Stimulated activated CD4-positive, alpha-beta T cell treated with anti-CD3 and anti-CD28 coated beads, Interleukin-12 subunit alpha, Interleukin-12 subunit beta, amount 100 ng/mL, for 24 hours (primary cell): ENCODE results near the gene OSBPL10.

Experiments
- DNase-seq, 2 experiments: peaks; one replicate each; pipeline ENCODE4 v3.0.0-alpha.2; 2020; ENCODE audit warnings: low read depth in 2 of 2

The OSBPL10 gene

DNA sequence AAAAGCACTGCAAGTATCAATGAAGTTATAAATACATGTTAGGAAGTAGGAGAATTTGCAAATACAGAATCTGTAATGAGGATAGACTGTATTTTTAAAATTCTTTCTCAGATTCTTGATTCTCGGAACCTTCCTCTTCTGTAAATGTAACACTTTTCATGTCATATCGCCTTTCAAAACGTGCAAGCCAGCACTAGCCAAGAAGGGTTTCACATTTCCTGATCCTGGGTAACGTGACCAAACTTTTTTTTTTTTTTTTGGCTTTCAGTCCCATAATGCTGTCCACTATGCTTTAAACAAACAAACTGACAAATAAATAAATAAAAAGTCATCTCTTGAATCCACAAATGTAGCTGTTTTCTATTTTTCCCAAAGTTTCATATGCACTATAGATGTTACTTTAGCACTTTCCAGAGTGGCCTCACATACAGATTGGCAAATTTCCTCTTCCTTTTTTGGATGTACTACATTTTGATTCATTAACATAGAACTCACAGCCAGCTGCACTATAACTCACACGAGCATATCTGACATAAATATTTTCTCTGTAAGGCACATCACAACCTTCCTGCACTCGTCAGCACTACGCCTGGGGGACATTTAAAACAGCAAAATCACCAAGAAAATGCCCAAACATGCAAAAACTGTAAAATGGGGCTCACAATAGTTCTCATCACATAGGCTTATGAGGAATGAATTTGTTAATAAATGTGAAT, 208.1 kb downstream of the OSBPL10 start:
- DNase-seq, result no peak

DNA sequence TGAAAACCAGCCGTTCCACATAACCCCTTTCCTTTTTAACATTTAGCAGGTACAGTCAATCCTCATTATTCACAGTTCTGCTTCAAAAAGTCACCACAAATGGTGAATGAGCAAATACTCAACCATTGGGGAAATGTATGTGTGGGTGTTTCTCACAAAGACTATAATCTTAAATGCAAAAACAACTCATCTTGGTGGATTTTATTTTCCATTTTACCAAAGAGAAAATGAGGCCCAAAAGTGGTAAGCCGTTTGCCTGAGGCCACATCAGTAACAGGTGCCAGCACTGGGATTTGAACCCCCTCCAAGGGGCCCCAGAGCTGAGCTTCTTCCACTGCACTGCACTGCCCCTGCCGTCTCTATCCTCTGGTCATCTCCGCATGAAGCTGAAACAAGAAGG, 208.8 kb downstream of the OSBPL10 start:
- no peak for DNase-seq

DNA sequence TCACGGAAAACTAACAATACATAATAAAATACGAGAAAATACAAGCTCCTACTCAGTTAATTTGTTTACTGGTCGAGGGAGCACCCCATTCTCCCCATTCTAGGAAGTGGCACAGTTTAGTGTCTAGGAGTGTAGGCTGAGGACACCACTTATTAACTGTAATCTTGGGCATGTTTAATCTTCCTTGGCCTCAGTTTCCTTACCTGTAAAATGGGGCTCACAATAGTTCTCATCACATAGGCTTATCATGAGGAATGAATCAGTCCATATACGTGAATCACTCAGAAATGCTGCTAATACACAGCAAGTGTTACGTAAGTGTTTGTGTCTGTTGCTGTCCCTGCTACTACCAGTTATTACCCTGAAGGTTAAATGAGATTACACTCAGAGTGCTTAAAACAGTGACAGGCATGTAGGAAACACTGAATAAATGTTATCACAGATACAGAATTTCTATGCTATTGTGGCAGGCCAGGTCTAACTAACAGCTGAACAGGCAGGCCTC, 210.2 kb downstream of the OSBPL10 start:
- no peak for DNase-seq

DNA sequence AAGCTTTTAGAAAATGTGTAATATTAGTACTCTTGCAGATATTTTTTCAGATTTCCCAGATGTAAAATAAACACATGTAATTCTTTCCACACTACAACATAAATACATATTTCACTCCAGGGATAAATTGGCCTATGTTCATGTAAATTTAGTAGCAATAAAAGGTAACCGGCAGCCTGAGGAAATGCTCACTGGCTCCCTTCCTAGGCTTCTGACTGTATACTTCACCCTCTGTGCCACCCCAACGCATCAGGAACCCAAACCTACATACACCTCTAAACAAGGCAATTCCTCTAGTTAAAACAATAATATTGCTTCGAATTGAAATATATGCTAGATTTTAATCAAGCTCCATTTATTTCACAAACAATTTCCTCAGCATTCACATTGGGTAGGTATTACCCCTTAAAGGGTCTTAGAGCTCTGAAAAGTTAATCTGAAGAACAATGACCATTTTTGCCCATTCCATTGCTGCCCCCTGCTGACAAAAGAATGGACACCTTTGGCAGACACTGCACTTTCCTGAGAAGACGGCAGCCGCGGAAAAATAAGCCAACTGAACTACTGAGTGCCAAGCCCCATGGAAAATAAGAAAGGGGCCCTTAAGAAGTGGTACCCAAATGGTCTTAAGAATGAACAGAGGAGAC, 212.5 kb downstream of the OSBPL10 start:
- DNase-seq, result peak; percentile 15 to 37

DNA sequence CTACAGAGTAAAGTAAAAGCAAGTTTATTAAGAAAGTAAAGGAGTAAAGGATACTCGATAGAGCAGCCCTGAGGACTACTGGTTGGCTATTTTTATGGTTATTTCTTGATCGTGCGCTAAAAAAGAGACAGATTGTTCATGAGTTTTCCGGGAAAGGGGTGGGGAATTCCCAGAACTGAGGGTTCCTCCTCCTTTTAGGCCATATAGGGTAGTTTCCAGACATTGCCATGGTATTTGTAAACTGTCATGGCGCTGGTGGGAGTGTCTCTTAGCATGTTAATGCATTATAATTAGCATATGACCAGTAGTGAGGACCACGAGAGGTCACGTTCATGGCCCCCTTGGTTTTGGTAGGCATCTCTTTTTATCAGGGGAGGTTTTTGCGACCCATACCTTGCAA, 213.1 kb downstream of the OSBPL10 start:
- no peak for DNase-seq

DNA sequence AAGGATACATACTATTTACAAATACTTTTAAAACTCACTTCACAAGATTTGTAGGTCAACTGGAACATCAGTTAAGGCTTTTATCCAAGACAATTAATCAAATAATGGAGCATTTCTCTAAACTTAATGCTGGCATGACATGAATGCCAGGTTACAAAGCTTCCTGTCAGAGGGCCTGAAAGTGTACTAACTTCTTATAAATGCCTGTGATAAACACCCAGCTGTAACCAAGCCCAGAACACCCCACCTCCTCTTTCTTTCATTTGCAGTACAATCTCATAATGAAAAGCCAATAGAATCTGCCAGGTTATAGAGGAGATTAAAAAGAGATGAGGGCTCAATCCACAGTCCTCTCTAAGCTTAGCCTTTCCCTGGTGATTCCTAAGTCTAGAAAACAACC, 214.4 kb downstream of the OSBPL10 start:
- no peak for DNase-seq

DNA sequence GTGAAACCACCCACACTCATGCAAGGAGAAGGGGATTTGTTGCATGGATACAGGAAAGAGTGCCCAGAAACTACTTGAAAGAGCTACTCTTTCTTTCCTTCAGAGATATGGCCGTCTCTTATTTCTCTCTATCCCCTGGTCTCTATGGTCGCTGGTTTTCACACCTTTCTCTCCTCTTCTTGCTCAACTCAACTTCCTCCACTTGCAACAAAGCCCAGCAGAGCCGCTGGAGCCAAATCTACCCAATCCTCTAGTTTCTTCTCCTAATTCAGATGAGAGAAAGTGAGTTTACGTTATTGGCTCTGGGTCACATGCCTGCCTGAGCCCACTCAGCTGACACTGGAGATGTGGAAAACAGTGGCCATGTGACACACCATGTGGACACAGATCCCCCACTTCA, 215.2 kb downstream of the OSBPL10 start:
- no peak for DNase-seq

DNA sequence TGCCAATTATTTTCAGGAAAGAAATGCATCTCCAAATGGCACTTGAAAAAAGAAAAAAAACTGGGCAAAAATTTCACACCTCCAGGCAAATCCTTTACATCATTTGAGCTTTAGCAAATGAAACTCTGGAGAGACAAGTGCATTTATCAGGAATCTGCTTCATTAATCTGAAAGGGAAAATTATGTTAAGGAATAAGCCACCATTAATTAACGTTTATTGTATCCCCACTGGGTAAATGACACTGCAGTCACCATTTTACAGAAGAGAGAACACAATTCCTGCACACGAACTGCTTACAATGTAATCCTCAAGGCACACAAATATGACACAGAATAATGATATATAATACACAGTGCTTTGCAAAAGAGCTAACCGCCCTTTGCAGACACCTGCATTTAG, 217.3 kb downstream of the OSBPL10 start:
- no peak for DNase-seq

DNA sequence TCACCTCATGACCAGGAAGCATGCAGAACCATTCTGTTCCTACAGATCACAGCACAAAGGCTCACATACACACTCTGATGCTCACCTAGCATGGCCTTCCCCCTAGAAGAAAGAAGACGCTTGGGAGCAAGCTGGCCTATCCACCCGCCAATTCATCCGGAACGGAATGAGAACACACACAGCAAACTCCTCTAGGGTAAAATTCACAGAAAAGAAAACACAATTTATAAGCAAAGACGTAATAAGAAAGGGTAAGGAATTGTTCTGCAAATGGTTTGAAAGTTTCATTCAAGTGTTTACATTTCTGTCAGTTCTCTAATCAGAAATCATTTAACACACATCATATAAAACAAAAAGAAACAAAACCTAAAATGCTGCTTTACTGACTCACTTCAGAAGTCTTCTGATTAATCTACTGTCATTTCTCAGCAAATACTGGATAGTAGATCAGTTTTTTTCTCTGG, 218.1 kb downstream of the OSBPL10 start:
- DNase-seq, result no peak

DNA sequence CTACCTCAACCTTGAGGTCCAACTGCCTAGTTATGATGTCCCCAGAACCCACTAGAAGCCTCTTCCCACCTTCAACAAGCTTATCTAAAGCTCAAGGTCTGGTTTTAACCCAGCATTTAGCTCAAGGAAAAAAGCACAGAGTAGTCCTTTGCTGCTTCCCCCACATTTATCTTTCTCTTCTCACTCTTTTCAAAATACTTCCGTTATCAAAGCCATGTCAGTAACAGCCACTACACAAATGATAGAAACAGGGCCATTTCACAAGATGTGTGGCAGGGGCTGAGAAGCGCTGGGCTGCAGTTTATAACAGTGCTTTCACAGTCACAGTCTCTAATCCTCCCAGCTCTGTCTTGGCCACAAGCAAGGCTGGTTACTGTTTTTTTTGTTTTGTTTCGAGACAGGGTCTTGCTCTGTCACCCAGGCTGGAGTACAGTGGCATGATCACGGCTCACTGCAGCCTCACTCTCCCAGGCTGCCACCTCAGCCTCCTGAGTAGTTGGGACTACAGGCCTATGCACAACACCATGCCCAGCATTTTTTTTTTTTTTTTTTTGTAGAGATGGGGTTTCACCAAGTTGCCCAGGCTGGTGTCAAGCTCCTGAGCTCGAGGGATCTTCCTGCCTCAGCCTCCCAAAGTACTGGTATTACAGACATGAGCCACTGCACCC, 218.8 kb downstream of the OSBPL10 start:
- no peak for DNase-seq

DNA sequence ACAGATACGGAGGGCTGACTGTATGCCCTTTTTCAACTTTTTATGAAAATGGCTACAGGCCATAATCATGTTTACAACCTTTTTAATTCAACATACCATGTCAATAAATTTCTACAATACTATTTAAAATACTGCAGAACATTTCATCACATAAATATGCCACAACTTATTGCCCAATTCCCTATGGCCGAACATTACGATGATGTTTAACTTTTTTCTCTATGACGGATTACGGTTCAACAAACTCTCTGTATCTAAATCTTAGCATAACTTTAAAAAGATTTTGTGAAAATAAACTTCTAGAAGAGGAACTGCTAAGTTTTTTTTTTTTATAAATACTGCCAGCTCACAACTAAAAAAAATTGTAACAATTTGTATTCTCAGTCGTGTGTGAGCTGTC, 220.4 kb downstream of the OSBPL10 start:
- DNase-seq, result no peak

DNA sequence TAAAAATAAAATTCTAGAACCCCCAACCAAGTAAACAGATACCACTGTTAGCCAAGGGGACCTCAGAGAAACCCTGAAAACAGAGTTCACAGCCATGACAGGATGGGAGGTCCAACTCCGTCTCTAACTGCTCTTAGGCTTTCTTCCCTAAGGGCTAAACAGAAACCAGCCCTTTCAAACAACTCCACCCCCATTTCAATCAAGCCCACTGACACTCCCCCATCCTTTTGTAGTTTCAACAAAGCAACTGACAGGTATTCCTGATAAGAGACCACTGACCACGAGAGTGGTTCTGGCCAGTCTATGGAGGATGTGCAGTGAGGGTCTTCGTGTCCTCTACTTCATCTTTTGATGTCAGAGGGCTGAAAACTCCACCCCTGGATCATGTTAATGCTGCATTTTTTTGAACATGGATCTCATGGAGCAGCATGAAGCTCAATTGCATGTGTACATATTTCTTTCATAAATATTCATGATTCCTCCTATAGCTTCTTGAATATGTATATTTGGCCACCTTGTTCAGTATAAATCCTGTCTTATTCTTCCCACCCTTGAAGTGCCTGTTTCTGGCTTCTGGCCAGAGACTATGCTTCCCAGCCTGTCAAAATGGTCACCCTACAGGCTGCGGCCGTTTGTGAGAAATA, 222.6 kb downstream of the OSBPL10 start:
- no peak for DNase-seq

DNA sequence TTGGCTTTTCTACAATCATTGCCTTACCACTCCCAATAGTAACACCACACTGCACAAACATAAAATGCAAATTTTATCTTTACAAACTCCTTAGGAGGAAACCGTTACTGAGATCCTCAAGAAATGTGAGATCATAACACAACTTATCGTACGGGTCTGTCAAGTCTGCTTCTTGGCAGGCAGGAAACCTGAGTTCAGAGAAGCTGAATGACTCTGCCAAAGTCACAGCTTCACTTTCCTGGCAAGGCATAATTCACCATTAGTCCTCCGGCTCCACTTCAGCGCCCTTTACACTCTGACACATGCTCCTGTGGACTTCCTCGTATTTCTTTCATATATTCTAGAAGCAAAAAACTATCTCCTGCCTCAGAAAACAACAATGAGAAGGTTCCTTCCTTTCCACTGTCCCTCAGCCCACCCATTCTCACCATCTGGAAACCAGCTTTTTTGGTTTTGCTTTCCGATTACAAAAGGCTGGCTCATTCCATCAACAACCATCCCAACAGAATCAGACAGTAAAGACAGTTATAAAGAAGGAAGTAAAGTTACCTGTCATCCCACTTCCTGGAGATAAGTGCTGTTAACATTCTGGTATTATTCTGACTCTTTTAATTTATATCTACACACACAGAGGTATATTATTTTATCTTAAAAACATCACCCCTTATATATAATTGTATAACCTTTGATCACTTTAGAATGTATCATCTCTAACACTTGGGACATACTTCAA, 225.0 kb downstream of the OSBPL10 start:
- peak in 1 of 2 experiments; percentile 10 for DNase-seq

DNA sequence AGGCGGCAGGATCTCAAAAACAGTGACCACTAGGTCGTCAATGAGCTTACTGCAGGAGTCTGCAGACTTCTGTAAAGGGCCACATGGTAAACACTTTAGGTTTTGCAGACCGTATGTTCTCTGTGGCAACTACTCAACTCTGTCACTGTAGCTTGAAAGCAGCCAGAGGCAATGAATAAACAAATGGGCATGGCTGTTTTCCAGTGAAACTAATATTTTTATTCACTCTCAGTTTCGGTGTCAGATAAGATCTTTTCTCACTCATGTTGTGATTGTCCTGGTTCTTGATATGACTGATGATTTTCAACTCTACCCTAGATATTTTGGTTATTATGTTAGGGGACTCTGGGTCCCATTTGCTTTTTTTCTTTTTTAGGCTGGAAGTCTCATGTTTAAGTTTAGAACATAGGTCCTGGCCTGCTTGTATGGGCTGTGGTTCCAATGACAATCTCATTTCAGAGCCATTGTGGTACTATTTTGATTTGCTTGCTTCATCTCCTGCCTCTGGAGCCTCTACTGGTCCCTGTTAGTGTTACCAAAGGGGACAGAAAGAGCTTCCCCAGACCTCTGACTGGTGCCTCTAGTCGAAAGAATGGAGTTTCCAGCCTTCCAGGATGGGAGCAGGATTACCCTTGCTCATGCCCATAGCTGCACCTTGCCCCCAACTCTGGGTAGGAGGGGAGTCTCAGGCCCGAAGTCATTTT, 226.3 kb downstream of the OSBPL10 start:
- DNase-seq, result no peak

DNA sequence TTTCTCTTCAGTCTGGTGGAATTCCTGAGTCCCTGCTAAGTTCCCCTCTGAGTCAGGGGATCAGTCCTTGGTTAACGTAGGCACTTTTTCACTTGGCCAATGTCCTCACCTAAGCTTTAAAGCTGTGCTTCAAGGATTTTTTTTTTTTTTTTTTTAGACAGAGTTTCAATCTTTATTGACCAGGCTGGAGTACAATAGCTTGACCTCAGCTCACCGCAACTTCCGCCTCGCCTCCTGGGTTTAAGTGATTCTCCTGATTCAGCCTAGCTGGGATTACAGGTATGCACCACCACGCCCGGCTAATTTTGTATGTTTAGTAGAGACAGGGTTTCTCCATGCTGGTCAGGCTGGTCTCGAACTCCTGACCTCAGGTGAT, 228.0 kb downstream of the OSBPL10 start:
- DNase-seq, result no peak

DNA sequence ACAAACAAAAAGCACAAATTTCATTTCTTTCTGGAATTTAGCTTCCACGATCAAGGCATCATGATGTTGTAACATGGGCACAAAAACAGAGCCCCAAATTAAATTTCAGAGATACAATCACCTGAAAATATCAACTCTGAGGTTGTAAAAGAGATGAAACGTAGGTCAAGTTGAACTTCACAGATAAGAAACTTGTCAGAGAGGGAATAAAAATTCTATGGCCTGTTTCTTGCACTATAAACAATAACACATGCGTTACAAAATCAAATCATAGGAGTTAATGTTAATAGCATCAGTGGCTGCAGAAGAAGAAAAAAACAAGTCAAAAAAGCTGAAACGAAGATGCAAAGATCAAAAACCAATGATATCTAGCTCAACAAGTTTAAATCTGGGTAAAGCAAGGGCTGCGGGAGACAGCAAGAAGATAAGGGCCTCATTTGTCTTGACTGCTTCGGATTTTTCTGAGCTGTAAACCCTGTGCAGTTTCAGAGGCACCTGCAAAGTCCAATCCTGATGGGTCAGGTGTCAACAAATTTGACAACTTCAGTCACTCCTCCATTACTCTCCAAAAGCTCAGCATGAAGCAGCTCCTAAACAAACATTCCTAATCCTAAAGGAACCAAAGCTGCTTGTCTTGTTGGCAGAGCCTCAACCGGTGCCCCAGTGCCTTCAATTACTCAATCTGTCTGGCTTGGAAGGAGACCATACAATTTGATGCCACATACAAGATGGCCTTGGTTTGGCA, 228.6 kb downstream of the OSBPL10 start:
- DNase-seq, result no peak

DNA sequence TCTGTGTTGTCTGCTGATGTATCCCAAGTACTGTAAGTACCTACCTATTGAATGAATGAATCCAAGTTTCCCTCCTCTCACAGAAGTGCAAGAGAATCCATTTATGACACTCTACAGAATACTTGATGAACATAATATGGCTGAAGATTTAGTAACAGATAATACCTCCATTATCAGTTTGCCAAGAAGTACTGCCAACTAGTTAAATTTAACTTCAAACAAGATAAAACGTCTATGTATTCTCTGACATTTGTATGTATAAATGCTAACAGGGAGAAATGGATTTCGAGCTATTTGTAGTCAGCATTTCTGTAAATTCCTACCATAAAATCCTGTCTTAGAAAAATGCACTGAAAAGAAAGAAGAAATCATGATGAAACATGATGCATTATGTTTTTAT, 230.7 kb downstream of the OSBPL10 start:
- no peak for DNase-seq

DNA sequence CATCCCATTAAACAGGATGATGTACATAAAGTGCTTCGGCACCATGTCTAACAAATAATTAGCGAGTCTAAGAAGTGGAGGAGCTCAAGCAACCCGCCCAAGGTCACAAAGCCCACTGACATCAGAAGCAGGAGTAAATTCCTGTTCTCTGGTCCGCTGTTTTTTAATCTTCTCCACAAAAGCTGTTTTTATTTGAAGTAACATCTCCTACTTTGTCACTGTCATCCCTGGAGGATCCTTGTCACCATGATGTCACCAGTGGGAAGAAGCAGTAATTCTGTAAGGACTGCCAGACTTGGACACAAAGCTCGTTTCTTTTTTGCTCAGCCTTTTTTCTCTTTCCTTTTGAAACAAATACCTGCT, 232.1 kb downstream of the OSBPL10 start:
- DNase-seq, result no peak

DNA sequence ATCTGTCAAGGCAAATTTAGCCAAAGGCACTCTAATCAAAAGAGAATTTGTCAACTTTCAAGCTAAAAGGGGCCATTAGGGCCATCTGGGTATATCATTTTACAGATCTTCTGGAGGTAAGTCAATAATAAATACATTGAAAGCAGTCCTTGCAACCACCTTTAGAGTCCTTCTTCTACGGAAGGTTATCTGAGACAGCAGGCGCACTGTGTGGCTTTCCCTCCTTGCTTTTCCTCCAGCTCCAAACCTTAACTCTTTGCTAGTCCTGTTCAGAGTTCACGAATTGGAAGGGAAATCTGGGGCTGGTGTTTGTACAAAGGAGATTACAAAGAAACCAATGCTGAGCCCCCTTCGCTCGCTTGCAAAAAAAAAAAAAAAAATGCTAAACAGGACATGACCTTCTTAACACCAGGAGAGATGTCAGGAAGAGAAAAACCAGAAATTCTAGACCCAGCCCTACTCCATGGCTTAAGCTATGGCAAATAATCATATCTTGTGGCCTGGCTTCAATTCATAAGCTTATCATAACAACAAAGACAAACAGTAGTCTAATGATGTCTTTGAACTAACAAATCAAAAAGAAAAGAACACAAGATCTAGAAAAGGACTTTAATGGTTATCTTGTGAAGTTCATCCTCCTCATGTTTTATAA, 232.7 kb downstream of the OSBPL10 start:
- DNase-seq, result no peak

DNA sequence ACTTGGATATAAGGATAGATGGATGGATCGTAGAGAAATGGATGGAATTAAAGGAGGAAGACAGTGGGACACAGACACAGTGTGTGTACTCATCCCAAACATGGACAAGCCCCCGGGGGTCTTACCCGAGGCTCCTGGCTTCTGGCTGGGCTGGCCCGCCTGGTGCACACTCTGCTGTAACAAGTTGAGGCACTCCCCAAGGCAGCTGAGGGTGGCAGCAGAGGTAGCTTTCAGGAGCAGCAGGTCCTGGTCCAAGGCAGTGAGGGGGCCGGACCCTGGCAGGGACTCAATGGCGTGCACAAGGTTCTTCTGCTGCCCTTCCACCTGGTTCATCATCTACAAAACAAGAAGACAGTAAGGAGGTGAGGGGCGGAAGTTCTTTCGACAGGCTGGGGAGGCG, 233.3 kb downstream of the OSBPL10 start:
- DNase-seq, result no peak
